Measurements from ENCODE around the gene RNF224. TPM values are rescaled to one million over a fixed set of nuclear protein-coding genes. Genes with fewer than 3 reads are reported as not detected.

RNF224 gene
- total and polyA plus RNA-seq, 2 of the 13 experiments (the other 11 are each of a cell fraction or from before 2014, with no cell fraction given) = 0.09 TPM; not detected in 1

GRCh38 chr9:137277329-137278041 is 50.2 kb downstream of the RNF224 start, which contains the start of gene TOR4A (continued):
- TF ChIP-seq ZNF580 (CRISPR knock-in tag; IDR thresholded peaks at IDR 0.05; ENCODE audit: borderline replicate concordance, low read depth) (0 out of 2 replicates have a peak, but pooled peaks have one; percentile 57), KLF6 (CRISPR knock-in tag; IDR thresholded peaks at IDR 0.05) (peak; percentile 88), ZNF18 (CRISPR knock-in tag; IDR thresholded peaks at IDR 0.05; ENCODE audit: insufficient replicate concordance) (peak; percentile 61), ZNF407 (CRISPR knock-in tag; IDR thresholded peaks at IDR 0.05; ENCODE audit: not compliant biosample characterization) (peak; percentile 6), RCOR2 (CRISPR knock-in tag; IDR thresholded peaks at IDR 0.05) (no peak), ZSCAN25 (CRISPR knock-in tag; IDR thresholded peaks at IDR 0.05) (peak; percentile 13; the same call in 1 of the 2 replicates), ZBTB39 (CRISPR knock-in tag; IDR thresholded peaks at IDR 0.05) (0 out of 2 replicates have a peak, but pooled peaks have one; percentile 68), ZNF740 (CRISPR knock-in tag; IDR thresholded peaks at IDR 0.05) (peak; percentile 40), ZNF576 (CRISPR knock-in tag; IDR thresholded peaks at IDR 0.05) (no peak), ZNF274 (CRISPR knock-in tag; IDR thresholded peaks at IDR 0.05) (no peak; the same call in 1 of the 2 replicates), ZNF441 (CRISPR knock-in tag; IDR thresholded peaks at IDR 0.05; ENCODE audit: borderline replicate concordance) (peak; percentile 78; the same call in 1 of the 2 replicates), ARID2 (CRISPR knock-in tag; IDR thresholded peaks at IDR 0.05; ENCODE audit: borderline replicate concordance) (no peak), NCOA2 (CRISPR knock-in tag; IDR thresholded peaks at IDR 0.05) (peak; percentile 52; the same call in 1 of the 2 replicates), ZNF792 (CRISPR knock-in tag; IDR thresholded peaks at IDR 0.05) (peak; percentile 81; the same call in 1 of the 2 replicates), RBM39 (IDR thresholded peaks at IDR 0.05; ENCODE audit: low read depth, low read length, poor library complexity, severe bottlenecking) (peak; percentile 91)
